Hepatocyte (in vitro differentiated cells): ENCODE measurements around the gene DSCAML1. TPM values are rescaled to one million over a fixed set of nuclear protein-coding genes. Genes with fewer than 3 reads are reported as not detected.

Experiments used
- DNase-seq: peaks from one replicate; pipeline ENCODE4 v3.0.0-alpha.2; 2016; ENCODE audit warnings: low spot score
- H2AFZ ChIP-seq: fragments of 200-600 bp; sonication (generic); 2 replicates; pipeline ENCODE4 v1.6.0; 2016; ENCODE audit warnings: antibody characterized with exemption, mild to moderate bottlenecking
- H3K27ac ChIP-seq: fragments of 200-600 bp; sonication (generic); 2 replicates; pipeline ENCODE4 v1.5.1; 2016; ENCODE audit warnings: mild to moderate bottlenecking
- H3K27me3 ChIP-seq: fragments of 200-600 bp; sonication (generic); 2 replicates; pipeline ENCODE4 v1.6.1; 2016
- H3K36me3 ChIP-seq: fragments of 200-600 bp; sonication (generic); replicated peaks from 2 replicates; pipeline ENCODE4 v1.5.1; 2016; ENCODE audit warnings: low read depth; ENCODE audit not compliant: insufficient read depth
- H3K4me1 ChIP-seq: fragments of 200-600 bp; sonication (generic); 2 replicates; pipeline ENCODE4 v1.5.1; 2016; ENCODE audit warnings: mild to moderate bottlenecking, moderate library complexity; ENCODE audit not compliant: insufficient read depth
- H3K4me2 ChIP-seq: fragments of 200-600 bp; sonication (generic); 2 replicates; pipeline ENCODE4 v1.6.0; 2016
- H3K4me3 ChIP-seq: fragments of 200-600 bp; sonication (generic); 2 replicates; pipeline ENCODE4 v1.5.1; 2016; ENCODE audit warnings: mild to moderate bottlenecking
- H3K79me2 ChIP-seq: fragments of 200-600 bp; sonication (generic); 2 replicates; pipeline ENCODE4 v1.6.0; 2017; ENCODE audit warnings: mild to moderate bottlenecking
- H3K9me2 ChIP-seq: fragments of 200-600 bp; sonication (generic); replicated peaks from 2 replicates; pipeline ENCODE4 v1.6.0; 2017; ENCODE audit warnings: mild to moderate bottlenecking; ENCODE audit not compliant: insufficient read depth
- H3K9me3 ChIP-seq: fragments of 200-600 bp; sonication (generic); 2 replicates; pipeline ENCODE4 v1.5.1; 2016; ENCODE audit warnings: low read depth, mild to moderate bottlenecking
- H4K20me1 ChIP-seq: fragments of 200-600 bp; sonication (generic); 2 replicates; pipeline ENCODE4 v1.6.0; 2016; ENCODE audit warnings: mild to moderate bottlenecking; ENCODE audit not compliant: insufficient read depth, poor library complexity, severe bottlenecking
- CTCF ChIP-seq: fragments of 200-600 bp; sonication (generic); IDR thresholded peaks from 2 replicates; pipeline ENCODE4 v1.5.1; 2016; ENCODE audit warnings: antibody characterized with exemption, mild to moderate bottlenecking; ENCODE audit not compliant: poor library complexity
- EZH2 ChIP-seq: fragments of 200-600 bp; sonication (generic); IDR thresholded peaks from 2 replicates; pipeline ENCODE4 v1.6.1; 2016; ENCODE audit warnings: antibody characterized with exemption, mild to moderate bottlenecking, borderline replicate concordance
- EZH2phosphoT487 ChIP-seq: fragments of 200-600 bp; sonication (generic); IDR thresholded peaks from one replicate; pipeline ENCODE4 v1.6.1; 2018; ENCODE audit warnings: antibody characterized with exemption, mild to moderate bottlenecking, low read depth, moderate library complexity; ENCODE audit not compliant: unreplicated experiment, severe bottlenecking
- WGBS: methylation state at CpG from one replicate; pipeline ENCODE4 v1.1.6; 2016; ENCODE audit warnings: low lambda C conversion rate; ENCODE audit errors: missing lambda C conversion rate; 5-methylcytosine and 5-hydroxymethylcytosine counted together
- polyA plus RNA-seq: library from polyadenylated mRNA; unstranded; fragments of >200 nt; fragmentation: Nextera tagmentation; extraction: Ambion mirVana; gene quantifications from 2 replicates; pipeline ENCODE4 v1.2.1, GENCODE V29; 2016
- total RNA-seq: library from RNA; depleted of rRNA; stranded (reverse); fragments of >200 nt; gene quantifications from 2 replicates; pipeline ENCODE4 v1.2.3, GENCODE V29; 2014

DSCAML1 gene
- total and polyA plus RNA-seq, 2 experiments from 2014 or later: 0.46 to 2.6 TPM

- TF ChIP-seq CTCF (no peak), EZH2phosphoT487 (no peak), EZH2 (no peak)
- Histone ChIP-seq H3K79me2 (no peaks in the 10 kb centered on the region), H3K9me3 (no peaks in the 10 kb centered on the region), H2AFZ (no peak overlapping the region), H3K27me3 (peaks cover 19% of the 10 kb centered on the region), H3K4me2 (no peak overlapping the region), H3K36me3 (no peaks in the 10 kb centered on the region), H3K4me1 (no peaks in the 10 kb centered on the region), H3K4me3 (no peak overlapping the region), H3K9me2 (no peaks in the 10 kb centered on the region), H4K20me1 (no peaks in the 10 kb centered on the region), H3K27ac (no peak overlapping the region)
- no peak for DNase-seq
- 82% methylated on average over 9 of the region's 9 CpGs for WGBS
These were observed 244.4 kb downstream of the DSCAML1 start for GRCh38 chr11:117552626-117553025.

GRCh38 chr11:117551761-117552343, 245.2 kb downstream of the DSCAML1 start:
- no peak overlapping the region for H3K4me3 ChIP-seq
- no peaks in the 10 kb centered on the region for H3K36me3 ChIP-seq
- no peak overlapping the region for H3K4me2 ChIP-seq
- 52% methylated on average over 6 of the region's 12 CpGs for WGBS
- TF ChIP-seq EZH2phosphoT487 (no peak), EZH2 (no peak), CTCF (no peak)
- no peak overlapping the region for H3K27ac ChIP-seq
- no peaks in the 10 kb centered on the region for H3K9me2 ChIP-seq
- no peaks in the 10 kb centered on the region for H3K4me1 ChIP-seq
- peaks cover 19% of the 10 kb centered on the region for H3K27me3 ChIP-seq
- H2AFZ ChIP-seq: no peak overlapping the region
- DNase-seq: no peak
- no peaks in the 10 kb centered on the region for H3K79me2 ChIP-seq
- no peaks in the 10 kb centered on the region for H4K20me1 ChIP-seq
- H3K9me3 ChIP-seq: no peaks in the 10 kb centered on the region

GRCh38 chr11:117550466-117550865, 246.6 kb downstream of the DSCAML1 start:
- Histone ChIP-seq H3K4me2 (no peak overlapping the region), H3K27ac (no peak overlapping the region), H3K27me3 (peaks cover 19% of the 10 kb centered on the region), H3K4me1 (no peaks in the 10 kb centered on the region), H3K4me3 (no peak overlapping the region), H2AFZ (no peak overlapping the region), H3K36me3 (no peaks in the 10 kb centered on the region), H3K9me2 (no peaks in the 10 kb centered on the region), H3K79me2 (no peaks in the 10 kb centered on the region), H4K20me1 (no peaks in the 10 kb centered on the region), H3K9me3 (no peaks in the 10 kb centered on the region)
- TF ChIP-seq EZH2: no peak
- DNase-seq: no peak
- 91% methylated on average over 7 of the region's 7 CpGs for WGBS

GRCh38 chr11:117549417-117549816, 247.6 kb downstream of the DSCAML1 start:
- H2AFZ ChIP-seq: no peak overlapping the region
- no peaks in the 10 kb centered on the region for H3K4me1 ChIP-seq
- H3K4me3 ChIP-seq: no peak overlapping the region
- peaks cover 19% of the 10 kb centered on the region for H3K27me3 ChIP-seq
- no peaks in the 10 kb centered on the region for H3K36me3 ChIP-seq
- H3K9me2 ChIP-seq: no peaks in the 10 kb centered on the region
- 94% methylated on average over 9 of the region's 9 CpGs for WGBS
- H3K27ac ChIP-seq: no peak overlapping the region
- no peaks in the 10 kb centered on the region for H4K20me1 ChIP-seq
- H3K9me3 ChIP-seq: no peaks in the 10 kb centered on the region
- no peak overlapping the region for H3K4me2 ChIP-seq
- no peaks in the 10 kb centered on the region for H3K79me2 ChIP-seq
- TF ChIP-seq EZH2phosphoT487: no peak
- no peak for TF ChIP-seq EZH2
- DNase-seq: no peak
